GOT3 (cell line): ENCODE data around the gene GTF2H2.
"Not testable (repeated sequence)": the region's sequence is repeated elsewhere in the genome, so short reads cannot be mapped to it uniquely, and the experiment has no call there.

Source experiments
- DNase-seq: peaks from one replicate; lab custom pipeline; 2025; ENCODE audit warnings: mixed read lengths; lab: John Stamatoyannopoulos, UW

Gene GTF2H2

DNA sequence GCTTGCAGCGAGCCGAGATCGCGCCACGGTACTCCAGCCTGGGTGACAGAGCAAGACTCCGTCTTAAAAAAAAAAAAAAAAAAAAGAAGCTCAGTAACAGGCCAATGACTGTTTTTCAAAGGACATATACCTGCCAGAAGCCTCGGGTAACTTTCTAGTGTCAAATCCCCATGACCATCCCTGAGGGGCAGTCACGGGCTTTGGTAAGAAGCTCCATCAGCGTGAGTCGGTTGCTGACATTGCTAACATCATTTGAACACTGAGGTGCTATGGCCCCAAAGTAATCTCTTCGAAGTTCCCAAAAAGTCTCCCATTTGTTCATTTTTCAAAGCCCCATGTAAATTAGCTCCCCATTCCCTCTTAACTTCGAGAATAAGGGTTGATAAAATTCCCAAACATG, 53.9 kb downstream of the GTF2H2 start:
- no peak for DNase-seq

GRCh38 chr5:71011194-71011792, 56.2 kb downstream of the GTF2H2 start:
- DNase-seq: no peak

GRCh38 chr5:71006983-71007382, 60.5 kb downstream of the GTF2H2 start:
- not testable (repeated sequence) for DNase-seq
